ENCODE data around the gene NIT2.
"Not testable (repeated sequence)": the region's sequence is repeated elsewhere in the genome, so short reads cannot be mapped to it uniquely, and the experiment has no call there.

Gene NIT2, protein sequence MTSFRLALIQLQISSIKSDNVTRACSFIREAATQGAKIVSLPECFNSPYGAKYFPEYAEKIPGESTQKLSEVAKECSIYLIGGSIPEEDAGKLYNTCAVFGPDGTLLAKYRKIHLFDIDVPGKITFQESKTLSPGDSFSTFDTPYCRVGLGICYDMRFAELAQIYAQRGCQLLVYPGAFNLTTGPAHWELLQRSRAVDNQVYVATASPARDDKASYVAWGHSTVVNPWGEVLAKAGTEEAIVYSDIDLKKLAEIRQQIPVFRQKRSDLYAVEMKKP

GRCh38 chr3:100334488-100335351 is at the start of gene NIT2:
Gene NIT2, plus strand, starts transcription at chr3:100334757. Its CDS starts 35 bp downstream, at chr3:100334792.
- DNase-seq: peak; percentile 29

DNA sequence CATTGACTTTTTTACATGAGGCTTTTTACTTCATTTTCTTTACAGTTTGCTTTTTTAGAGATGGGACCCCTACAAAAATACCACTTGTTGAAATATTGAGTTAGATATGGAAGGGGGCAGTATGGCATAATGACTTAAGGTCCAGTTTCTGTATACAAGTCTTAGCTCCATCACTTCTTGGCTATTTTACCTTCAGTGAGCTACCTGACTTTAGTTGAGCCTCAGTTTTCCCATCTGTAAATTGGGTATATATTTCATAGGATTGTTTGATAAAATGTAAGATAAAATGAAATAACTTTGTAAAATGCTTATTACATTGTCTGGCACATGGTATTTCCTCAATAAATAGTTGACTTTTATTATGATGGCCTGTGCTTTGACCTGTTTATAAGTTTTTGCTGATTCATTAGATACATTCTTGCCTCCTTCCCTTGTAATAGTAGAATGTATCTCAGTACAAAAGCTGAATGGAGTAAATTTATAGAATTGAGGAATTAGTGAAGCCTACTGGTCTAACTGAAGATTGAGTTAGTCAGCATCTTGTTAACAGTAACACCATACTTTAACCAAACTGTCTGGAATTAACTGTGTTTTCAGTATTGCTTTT is 46.2 kb upstream of the NIT2 start:
- DNase-seq: no peak

GRCh38 chr3:100289339-100289738 is 45.2 kb upstream of the NIT2 start:
- no peak for DNase-seq

DNA sequence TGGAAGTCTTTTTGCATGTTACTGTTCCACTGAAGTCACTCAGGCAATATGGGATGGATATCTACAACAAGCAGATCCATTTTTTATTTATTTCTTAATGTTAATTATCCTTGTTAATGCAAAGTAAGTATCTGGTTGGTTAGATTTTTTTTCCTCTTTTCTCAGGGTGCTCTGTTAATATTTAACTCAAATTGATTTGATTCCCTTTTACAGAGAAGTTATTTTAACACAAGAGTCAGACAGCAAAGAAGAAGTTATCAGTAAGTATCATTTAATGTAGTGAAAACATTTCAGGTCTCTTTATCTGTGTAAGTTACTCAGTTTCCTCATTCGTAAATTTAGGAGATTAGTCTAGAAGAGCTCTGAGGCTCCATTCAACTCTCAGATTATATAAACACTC is 39.5 kb upstream of the NIT2 start:
- no peak for DNase-seq

DNA sequence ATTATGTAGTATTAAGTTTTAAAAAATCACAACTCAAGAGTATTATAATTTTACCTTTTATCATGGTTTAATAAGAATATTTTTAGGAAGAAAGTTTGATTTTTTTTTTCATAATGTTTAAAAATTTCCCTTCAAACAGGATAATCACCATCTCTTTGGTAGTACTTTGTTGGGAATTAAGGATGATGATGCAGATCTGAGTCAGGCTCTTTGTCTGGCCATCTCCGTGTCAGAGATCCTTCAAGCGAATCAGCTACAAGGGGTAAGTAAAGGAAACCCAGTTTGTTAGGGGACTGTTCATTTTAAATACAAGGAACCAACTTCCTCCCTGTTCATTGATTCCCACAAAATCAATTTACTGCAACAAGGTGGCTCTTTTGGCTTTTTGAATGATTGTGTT is 36.8 kb upstream of the NIT2 start:
- DNase-seq: no peak

DNA sequence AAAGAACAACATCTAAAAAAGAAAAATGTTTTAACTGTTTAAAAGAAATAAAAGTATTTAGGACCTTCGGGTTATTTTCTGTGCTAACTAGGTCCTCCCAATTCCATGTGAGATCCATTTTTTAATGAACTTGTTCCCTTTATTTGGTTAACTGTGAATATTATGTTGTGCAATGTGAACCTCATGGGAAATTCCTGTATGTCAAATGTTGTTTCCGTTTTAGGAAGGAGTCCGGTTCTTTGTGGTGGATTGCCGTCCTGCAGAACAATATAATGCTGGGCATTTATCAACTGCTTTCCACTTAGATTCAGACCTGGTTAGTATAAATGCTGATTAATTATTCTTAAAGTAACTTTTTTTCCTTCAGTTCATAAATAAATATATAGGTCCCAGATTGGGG is 35.5 kb upstream of the NIT2 start:
- no peak for DNase-seq

- no peak for DNase-seq
Measured at GRCh38 chr3:100306695-100307094, 27.9 kb upstream of the NIT2 start.

GRCh38 chr3:100310355-100310965 is 24.1 kb upstream of the NIT2 start:
- DNase-seq: no peak

- no peak for DNase-seq
Measured at GRCh38 chr3:100311011-100311410, 23.5 kb upstream of the NIT2 start.

GRCh38 chr3:100316641-100317069 is 17.9 kb upstream of the NIT2 start:
- DNase-seq: peak; percentile 34

GRCh38 chr3:100317912-100318311 is 16.6 kb upstream of the NIT2 start:
- DNase-seq: no peak

GRCh38 chr3:100319951-100320350 is 14.6 kb upstream of the NIT2 start:
- no peak for DNase-seq

DNA sequence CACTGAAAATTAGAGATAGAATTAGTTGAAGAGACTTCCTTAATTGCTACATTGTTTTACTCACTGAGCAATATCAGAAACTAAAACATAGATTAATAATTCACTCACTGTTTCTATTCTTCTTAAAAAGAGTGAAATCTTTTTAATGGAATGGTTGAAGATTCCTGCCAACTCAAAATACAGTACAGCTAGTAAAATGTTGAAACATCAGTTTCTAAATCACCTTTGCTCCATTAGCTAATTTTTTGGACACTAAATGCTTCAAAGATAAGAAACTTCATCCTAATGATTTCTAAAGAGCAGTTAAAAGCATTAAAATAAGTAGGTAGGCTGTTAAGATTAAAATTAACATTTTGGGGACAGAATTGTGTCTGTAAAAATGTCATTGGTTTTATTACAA is 10.5 kb upstream of the NIT2 start:
- no peak for DNase-seq

- DNase-seq: no peak
Measured at GRCh38 chr3:100325827-100326226, 8.7 kb upstream of the NIT2 start.

GRCh38 chr3:100327377-100327776 is 7.2 kb upstream of the NIT2 start:
- not testable (repeated sequence) for DNase-seq

GRCh38 chr3:100329800-100330489 is 4.6 kb upstream of the NIT2 start:
- no peak for DNase-seq

DNA sequence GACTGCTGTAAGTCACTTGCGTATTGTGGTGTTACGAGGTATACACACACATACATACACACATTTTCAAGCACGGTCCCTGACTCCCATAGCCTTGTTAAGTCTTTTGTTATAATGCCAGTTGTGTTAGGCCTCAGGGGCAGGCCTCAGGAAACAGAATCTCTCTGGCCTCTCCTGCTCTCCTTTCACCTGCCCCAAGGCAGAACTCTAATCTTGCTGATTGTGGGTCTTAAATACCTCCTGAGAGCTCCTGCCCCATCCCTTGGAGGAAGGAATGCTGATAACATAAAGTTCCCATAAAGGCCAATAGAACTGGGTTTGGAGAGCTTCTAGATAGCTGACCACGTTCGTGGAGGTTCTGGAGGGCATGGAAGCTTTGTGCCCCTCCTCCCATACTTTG is 3.9 kb upstream of the NIT2 start:
- no peak for DNase-seq

DNA sequence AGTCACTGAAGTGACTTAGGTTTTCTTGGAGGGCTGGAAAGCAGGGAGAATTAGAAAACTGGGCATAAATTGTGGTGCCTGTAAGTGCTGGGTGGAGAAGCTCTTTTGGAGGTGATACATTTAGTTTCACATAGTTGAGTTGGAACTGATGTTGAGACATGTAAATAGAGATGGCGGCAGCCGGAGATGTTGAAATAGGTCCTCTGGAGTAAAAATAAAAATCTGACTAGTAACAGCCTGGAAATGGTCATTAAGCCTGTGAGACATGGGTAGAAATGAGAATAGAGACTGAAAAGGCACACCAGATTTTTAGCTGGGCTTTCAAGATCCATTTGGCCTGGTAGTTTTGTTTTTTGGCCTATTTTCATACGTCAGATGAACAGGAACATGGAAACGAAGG is 2.9 kb upstream of the NIT2 start:
- DNase-seq: no peak

- DNase-seq: no peak
Measured at GRCh38 chr3:100333051-100333450, 1.5 kb upstream of the NIT2 start.

- DNase-seq: no peak
Measured at GRCh38 chr3:100333970-100334487, 528 bp upstream of the NIT2 start.

DNA sequence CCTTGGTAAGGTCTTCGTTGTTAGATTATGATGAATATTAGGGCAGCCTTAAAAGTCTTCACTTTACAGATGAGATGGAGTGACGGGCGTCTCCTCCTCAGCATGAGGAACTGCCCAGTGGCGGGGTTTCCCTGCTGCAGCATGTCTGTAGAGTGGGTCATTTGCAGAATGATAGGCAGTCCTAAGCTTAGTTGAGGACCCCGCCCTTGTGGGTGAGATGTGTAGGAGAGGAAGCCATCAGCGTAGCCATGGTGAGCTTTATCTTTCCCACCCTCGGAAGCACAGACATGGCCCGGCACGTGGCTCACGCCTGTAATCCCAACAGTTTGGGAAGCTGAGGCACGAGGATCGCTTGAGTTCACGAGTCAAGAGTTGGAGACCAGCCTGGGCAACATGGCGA is 877 bp downstream of the NIT2 start:
- no peak for DNase-seq

DNA sequence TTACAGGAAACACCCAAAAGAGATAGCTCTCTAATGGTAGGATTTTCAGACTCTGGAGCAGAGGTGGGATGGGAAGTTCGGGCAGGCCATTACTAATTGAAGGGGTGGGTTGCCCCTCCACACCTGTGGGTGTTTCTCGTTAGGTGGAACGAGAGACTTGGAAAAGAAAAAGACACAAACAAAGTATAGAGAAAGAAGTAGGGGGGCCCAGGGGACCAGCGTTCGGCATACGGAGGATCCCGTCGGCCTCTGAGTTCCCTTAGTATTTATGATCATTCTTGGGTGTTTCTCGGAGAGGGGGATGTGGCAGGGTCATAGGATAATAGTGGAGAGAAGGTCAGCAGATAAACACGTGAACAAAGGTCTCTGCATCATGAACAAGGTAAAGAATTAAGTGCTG is 1.7 kb downstream of the NIT2 start:
- not testable (repeated sequence) for DNase-seq

DNA sequence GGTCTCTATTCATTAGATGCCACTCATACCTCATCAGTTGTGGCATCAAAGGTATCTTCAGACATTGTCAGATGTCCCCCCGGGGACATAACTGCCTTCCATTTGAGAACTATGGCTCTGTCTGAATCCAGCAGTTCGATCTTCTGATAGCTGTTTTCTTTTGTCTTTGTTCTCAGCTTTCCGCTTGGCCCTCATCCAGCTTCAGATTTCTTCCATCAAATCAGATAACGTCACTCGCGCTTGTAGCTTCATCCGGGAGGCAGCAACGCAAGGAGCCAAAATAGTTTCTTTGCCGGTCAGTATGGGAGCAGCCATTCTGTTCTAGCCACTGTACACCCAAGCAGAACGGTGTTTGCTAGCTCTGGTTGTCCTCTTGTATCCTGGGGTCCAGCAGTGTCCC is 4.4 kb downstream of the NIT2 start:
- DNase-seq: no peak

All from NCI-H2107 (cell line).